A549 treated with CORT108297 at 1 μM for 4 hours (cell line): ENCODE data around the gene TINCR. TPM values are rescaled to one million over a fixed set of nuclear protein-coding genes. Genes with fewer than 3 reads are reported as not detected.

Experiments
- total RNA-seq: library from RNA; stranded (reverse); fragments of 200-300 nt; extraction: Qiagen RNA extraction; gene quantifications from 5 replicates; pipeline ENCODE4 v1.2.3, GENCODE V29; 2022

Gene TINCR
- total RNA-seq: 1.8 to 3.6 TPM (median 2.9 TPM) in 5 replicates

GRCh38 chr19:5567360-5567969, at the start of gene TINCR:
Gene TINCR (minus strand): TSS chr19:5567953.

Other genes with a start within 250 kb of the TINCR start
- 19.5 to 28.4 TPM (median 27.0 TPM) in 5 replicates for gene PTPRS, start 227.1 kb downstream of the TINCR start, total RNA-seq
- not detected in 5 replicates for gene ZNRF4, start 112.5 kb downstream of the TINCR start, total RNA-seq
- 29.1 to 37.0 TPM (median 36.1 TPM) in 5 replicates for gene SAFB2, start 54.8 kb upstream of the TINCR start, total RNA-seq
- gene SAFB, start 55.1 kb upstream of the TINCR start, total RNA-seq: 53.1 to 61.9 TPM (median 55.9 TPM) in 5 replicates
- gene MICOS13, start 112.6 kb upstream of the TINCR start, total RNA-seq: 49.1 to 75.8 TPM (median 67.3 TPM) in 5 replicates
- gene HSD11B1L, start 113.1 kb upstream of the TINCR start, total RNA-seq: 3.6 to 5.2 TPM (median 4.8 TPM) in 5 replicates
- gene RPL36, start 122.3 kb upstream of the TINCR start, total RNA-seq: 708 to 894 TPM (median 738 TPM) in 5 replicates
- gene LONP1, start 152.2 kb upstream of the TINCR start, total RNA-seq: 48.6 to 64.9 TPM (median 62.2 TPM) in 5 replicates
- 0.08 TPM in 1 of 5 replicates, not detected in the others for gene CATSPERD, start 152.7 kb upstream of the TINCR start, total RNA-seq
- gene PRR22, start 216.8 kb upstream of the TINCR start, total RNA-seq: 2.1 to 3.3 TPM (median 2.9 TPM) in 5 replicates
- 30.3 to 35.2 TPM (median 33.8 TPM) in 5 replicates for gene DUS3L, start 223.2 kb upstream of the TINCR start, total RNA-seq
- 0.27 to 0.89 TPM (median 0.48 TPM) in 5 replicates for gene NRTN, start 237.1 kb upstream of the TINCR start, total RNA-seq